Ishikawa (cell line): ENCODE data around the gene ANKRD16.

Experiments
- CEBPB ChIP-seq: IDR thresholded peaks from 2 replicates; pipeline ENCODE4 v1.6.1; 2012
- EP300 ChIP-seq: IDR thresholded peaks from 2 replicates; pipeline ENCODE4 v1.6.1; 2012; ENCODE audit warnings: borderline replicate concordance
- MAX ChIP-seq: IDR thresholded peaks from 2 replicates; pipeline ENCODE4 v1.6.1; 2012
- REST ChIP-seq: IDR thresholded peaks from 2 replicates; pipeline ENCODE4 v1.6.1; 2012; ENCODE audit warnings: low read depth, mild to moderate bottlenecking

- TF ChIP-seq EP300 (no peak), MAX (no peak), REST (no peak), CEBPB (no peak)
These were observed 2.1 kb downstream of the ANKRD16 start for GRCh38 chr10:5887641-5888040.
